ENCODE measurements around the gene LRRIQ1. TPM values are rescaled to one million over a fixed set of nuclear protein-coding genes. Genes with fewer than 3 reads are reported as not detected.

Gene LRRIQ1
- total and polyA plus RNA-seq, 2 experiments from 2014 or later: 2.0 to 6.9 TPM

GRCh38 chr12:85057370-85057963 is 21.3 kb downstream of the LRRIQ1 start:
- Histone ChIP-seq H3K4me3 (no peak overlapping the region), H3K27me3 (no peaks in the 10 kb centered on the region), H3K36me3 (no peaks in the 10 kb centered on the region), H3K9me3 (ENCODE audit: low read depth) (no peaks in the 10 kb centered on the region), H3K4me1 (ENCODE audit: low read depth) (no peaks in the 10 kb centered on the region), H3K27ac (no peak overlapping the region)
- peak; percentile 67 to 68 for DNase-seq (ENCODE audit: low read depth in 1 of 2, low spot score in 1 of 2)
- TF ChIP-seq CTCF (IDR thresholded peaks at IDR 0.05; ENCODE audit: low read depth, low read length): peak; percentile 84

GRCh38 chr12:85058339-85058738 is 22.2 kb downstream of the LRRIQ1 start:
- no peaks in the 10 kb centered on the region for H3K4me1 ChIP-seq (ENCODE audit: low read depth)

GRCh38 chr12:85059594-85059993 is 23.4 kb downstream of the LRRIQ1 start:
- DNase-seq (ENCODE audit: low read depth in 1 of 2, low spot score in 1 of 2): no peak
- no peaks in the 10 kb centered on the region for H3K4me1 ChIP-seq (ENCODE audit: low read depth)
- no peaks in the 10 kb centered on the region for H3K27me3 ChIP-seq
- H3K9me3 ChIP-seq (ENCODE audit: low read depth): no peaks in the 10 kb centered on the region
- TF ChIP-seq CTCF (IDR thresholded peaks at IDR 0.05; ENCODE audit: low read depth, low read length): no peak
- no peaks in the 10 kb centered on the region for H3K36me3 ChIP-seq
- no peak overlapping the region for H3K4me3 ChIP-seq
- H3K27ac ChIP-seq: no peak overlapping the region

More at GRCh38 chr12:85058339-85058738, 22.2 kb downstream of the LRRIQ1 start:
- no peaks in the 10 kb centered on the region for H3K9me3 ChIP-seq (ENCODE audit: low read depth)
- no peak for TF ChIP-seq CTCF (IDR thresholded peaks at IDR 0.05; ENCODE audit: low read depth, low read length)
- H3K27me3 ChIP-seq: no peaks in the 10 kb centered on the region
- H3K4me3 ChIP-seq: no peak overlapping the region
- DNase-seq (ENCODE audit: low read depth in 1 of 2, low spot score in 1 of 2): no peak
- no peak overlapping the region for H3K27ac ChIP-seq
- no peaks in the 10 kb centered on the region for H3K36me3 ChIP-seq

- no peak overlapping the region for H3K27ac ChIP-seq
- H3K9me3 ChIP-seq (ENCODE audit: low read depth): no peaks in the 10 kb centered on the region
- no peaks in the 10 kb centered on the region for H3K27me3 ChIP-seq
- H3K4me3 ChIP-seq: no peak overlapping the region
- TF ChIP-seq CTCF (IDR thresholded peaks at IDR 0.05; ENCODE audit: low read depth, low read length): no peak
- no peaks in the 10 kb centered on the region for H3K36me3 ChIP-seq
- no peaks in the 10 kb centered on the region for H3K4me1 ChIP-seq (ENCODE audit: low read depth)
- no peak for DNase-seq (ENCODE audit: low read depth in 1 of 2, low spot score in 1 of 2)
Observed at GRCh38 chr12:85060916-85061315, 24.8 kb downstream of the LRRIQ1 start.

- Histone ChIP-seq H3K4me3 (no peak overlapping the region), H3K4me1 (ENCODE audit: low read depth) (no peaks in the 10 kb centered on the region), H3K9me3 (ENCODE audit: low read depth) (no peaks in the 10 kb centered on the region), H3K36me3 (no peaks in the 10 kb centered on the region), H3K27me3 (no peaks in the 10 kb centered on the region), H3K27ac (no peak overlapping the region)
- DNase-seq (ENCODE audit: low read depth in 1 of 2, low spot score in 1 of 2): no peak
- no peak for TF ChIP-seq CTCF (IDR thresholded peaks at IDR 0.05; ENCODE audit: low read depth, low read length)
Observed at GRCh38 chr12:85065837-85066482, 29.8 kb downstream of the LRRIQ1 start.
